ENCODE measurements around the gene NBEAL2. TPM values are rescaled to one million over a fixed set of nuclear protein-coding genes. Genes with fewer than 3 reads are reported as not detected.
A peak's percentile ranks its signal among the peaks of the same experiment; 100 is the strongest.

The NBEAL2 gene
- total RNA-seq, 1 donor from 2014 or later: 120 TPM

DNA sequence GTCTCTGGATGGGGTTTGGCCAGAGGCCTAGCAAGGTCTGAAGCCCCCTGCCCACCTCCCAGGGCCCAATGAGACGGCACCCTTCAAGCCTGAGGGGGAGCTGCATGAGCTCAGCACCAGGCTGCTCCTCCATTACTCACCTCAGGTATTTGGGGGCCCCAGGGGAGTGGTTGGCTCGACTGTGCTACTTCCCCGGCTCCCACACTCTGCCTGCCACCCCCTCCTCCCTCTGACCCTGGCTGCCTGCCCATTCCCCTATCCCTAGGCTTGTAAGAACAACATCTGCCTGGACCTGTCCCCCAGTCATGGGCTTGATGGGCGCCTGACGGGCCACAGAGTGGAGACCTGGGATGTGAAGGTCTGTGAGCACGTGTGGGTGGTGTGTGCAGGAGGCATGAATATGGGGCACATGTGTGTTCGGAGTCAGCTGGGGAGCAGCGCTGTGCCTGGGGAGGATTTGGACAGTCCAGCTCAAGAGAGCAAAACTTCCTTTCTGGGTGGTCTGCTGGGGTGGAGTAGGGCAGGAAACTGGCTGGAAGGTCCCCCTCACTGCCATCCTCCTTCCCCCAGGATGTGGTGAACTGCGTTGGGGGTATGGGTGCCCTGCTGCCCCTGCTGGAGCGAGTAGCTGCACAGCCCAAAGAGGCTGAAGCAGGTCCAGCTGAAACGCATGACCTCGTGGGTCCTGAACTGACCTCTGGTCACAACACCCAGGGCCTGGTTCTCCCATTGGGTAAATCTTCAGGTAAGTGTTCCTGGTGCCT is 17.4 kb downstream of the NBEAL2 start:
- Mint-ChIP-seq H3K36me3 (ENCODE audit: low read depth) (peaks cover 47% of the 10 kb centered on the region), H3K27ac (peak overlapping the region; percentile 12)

GRCh38 chr3:46997453-46998091 is 18.1 kb downstream of the NBEAL2 start:
- intact Hi-C loops (cut with micrococcal nuclease): loop anchor here (1.0 kb wide), 1 partner anchor 74 kb away; no protein-coding TSS in a partner anchor
- no peak overlapping the region for H3K4me3 Mint-ChIP-seq (ENCODE audit: low read depth)

More for the DNA sequence above, 17.4 kb downstream of the NBEAL2 start:
- Mint-ChIP-seq H3K4me1 (ENCODE audit: low read depth) (peaks cover 6% of the 10 kb centered on the region), H3K9me3 (no peaks in the 10 kb centered on the region), H3K4me3 (ENCODE audit: low read depth) (no peak overlapping the region), H3K27me3 (ENCODE audit: low read depth) (no peaks in the 10 kb centered on the region)
- no peak for DNase-seq (ENCODE audit: low spot score)
- intact Hi-C loops (cut with micrococcal nuclease): no loop called here

GRCh38 chr3:46998121-46998851 is 18.8 kb downstream of the NBEAL2 start:
- H3K4me1 Mint-ChIP-seq (ENCODE audit: low read depth): peaks cover 6% of the 10 kb centered on the region
- peak; percentile 55 for DNase-seq (ENCODE audit: low spot score)
- H3K27ac Mint-ChIP-seq: peak overlapping the region; percentile 9
- no peaks in the 10 kb centered on the region for H3K27me3 Mint-ChIP-seq (ENCODE audit: low read depth)
- peaks cover 52% of the 10 kb centered on the region for H3K36me3 Mint-ChIP-seq (ENCODE audit: low read depth)
- no peaks in the 10 kb centered on the region for H3K9me3 Mint-ChIP-seq
- intact Hi-C loops (cut with micrococcal nuclease): loop anchor here (1.0 kb wide), 1 partner anchor 75 kb away; no protein-coding TSS in a partner anchor
- H3K4me3 Mint-ChIP-seq (ENCODE audit: low read depth): no peak overlapping the region

More at GRCh38 chr3:46997453-46998091, 18.1 kb downstream of the NBEAL2 start:
- no peak for DNase-seq (ENCODE audit: low spot score)
- peaks cover 49% of the 10 kb centered on the region for H3K36me3 Mint-ChIP-seq (ENCODE audit: low read depth)
- peaks cover 6% of the 10 kb centered on the region for H3K4me1 Mint-ChIP-seq (ENCODE audit: low read depth)
- no peak overlapping the region for H3K27ac Mint-ChIP-seq
- no peaks in the 10 kb centered on the region for H3K27me3 Mint-ChIP-seq (ENCODE audit: low read depth)
- H3K9me3 Mint-ChIP-seq: no peaks in the 10 kb centered on the region

GRCh38 chr3:46998852-46999515 is 19.5 kb downstream of the NBEAL2 start:
- intact Hi-C loops (cut with micrococcal nuclease): loop anchor here (1.0 kb wide), 1 partner anchor 76 kb away; no protein-coding TSS in a partner anchor
- no peak overlapping the region for H3K4me3 Mint-ChIP-seq (ENCODE audit: low read depth)
- H3K4me1 Mint-ChIP-seq (ENCODE audit: low read depth): peaks cover 6% of the 10 kb centered on the region
- peaks cover 56% of the 10 kb centered on the region for H3K36me3 Mint-ChIP-seq (ENCODE audit: low read depth)
- no peaks in the 10 kb centered on the region for H3K27me3 Mint-ChIP-seq (ENCODE audit: low read depth)
- DNase-seq (ENCODE audit: low spot score): no peak
- H3K27ac Mint-ChIP-seq: no peak overlapping the region
- H3K9me3 Mint-ChIP-seq: no peaks in the 10 kb centered on the region

DNA sequence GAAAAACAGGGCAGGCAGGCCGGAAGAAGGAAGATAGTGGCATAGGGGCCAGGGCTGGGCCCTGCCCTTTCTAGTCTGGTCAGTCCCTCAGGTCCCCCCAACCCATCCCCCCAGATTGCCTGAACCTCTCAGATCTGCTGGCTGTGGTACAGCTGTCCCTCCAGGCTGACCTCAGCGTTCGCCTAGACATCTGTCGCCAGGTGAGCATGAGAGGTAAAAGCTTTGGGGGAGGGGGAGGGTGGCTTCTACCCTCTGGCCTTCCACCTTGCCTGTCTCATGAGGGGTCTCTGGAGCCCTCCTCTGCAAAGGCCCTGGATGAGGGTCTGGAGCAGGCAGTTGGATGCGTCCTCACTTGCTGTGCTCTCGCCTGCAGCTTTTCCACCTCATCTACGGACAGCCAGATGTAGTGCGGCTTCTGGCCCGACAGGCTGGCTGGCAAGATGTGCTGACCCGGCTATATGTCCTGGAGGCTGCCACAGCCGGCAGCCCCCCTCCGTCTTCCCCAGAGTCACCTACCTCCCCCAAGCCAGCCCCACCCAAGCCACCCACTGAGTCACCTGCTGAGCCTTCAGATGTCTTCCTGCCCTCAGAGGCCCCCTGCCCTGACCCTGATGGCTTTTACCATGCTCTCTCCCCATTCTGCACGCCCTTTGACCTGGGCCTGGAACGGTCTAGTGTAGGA is 20.2 kb downstream of the NBEAL2 start:
- intact Hi-C loops (cut with micrococcal nuclease): no loop called here
- peaks cover 6% of the 10 kb centered on the region for H3K4me1 Mint-ChIP-seq (ENCODE audit: low read depth)

GRCh38 chr3:47000198-47000815 is 20.8 kb downstream of the NBEAL2 start:
- Mint-ChIP-seq H3K4me1 (ENCODE audit: low read depth) (peaks cover 6% of the 10 kb centered on the region), H3K27me3 (ENCODE audit: low read depth) (no peaks in the 10 kb centered on the region), H3K36me3 (ENCODE audit: low read depth) (peaks cover 62% of the 10 kb centered on the region), H3K27ac (no peak overlapping the region), H3K9me3 (no peaks in the 10 kb centered on the region), H3K4me3 (ENCODE audit: low read depth) (no peak overlapping the region)
- no peak for DNase-seq (ENCODE audit: low spot score)
- intact Hi-C loops (cut with micrococcal nuclease): no loop called here

More for the DNA sequence above, 20.2 kb downstream of the NBEAL2 start:
- Mint-ChIP-seq H3K4me3 (ENCODE audit: low read depth) (no peak overlapping the region), H3K36me3 (ENCODE audit: low read depth) (peaks cover 56% of the 10 kb centered on the region), H3K9me3 (no peaks in the 10 kb centered on the region), H3K27me3 (ENCODE audit: low read depth) (no peaks in the 10 kb centered on the region), H3K27ac (no peak overlapping the region)
- DNase-seq (ENCODE audit: low spot score): no peak

DNA sequence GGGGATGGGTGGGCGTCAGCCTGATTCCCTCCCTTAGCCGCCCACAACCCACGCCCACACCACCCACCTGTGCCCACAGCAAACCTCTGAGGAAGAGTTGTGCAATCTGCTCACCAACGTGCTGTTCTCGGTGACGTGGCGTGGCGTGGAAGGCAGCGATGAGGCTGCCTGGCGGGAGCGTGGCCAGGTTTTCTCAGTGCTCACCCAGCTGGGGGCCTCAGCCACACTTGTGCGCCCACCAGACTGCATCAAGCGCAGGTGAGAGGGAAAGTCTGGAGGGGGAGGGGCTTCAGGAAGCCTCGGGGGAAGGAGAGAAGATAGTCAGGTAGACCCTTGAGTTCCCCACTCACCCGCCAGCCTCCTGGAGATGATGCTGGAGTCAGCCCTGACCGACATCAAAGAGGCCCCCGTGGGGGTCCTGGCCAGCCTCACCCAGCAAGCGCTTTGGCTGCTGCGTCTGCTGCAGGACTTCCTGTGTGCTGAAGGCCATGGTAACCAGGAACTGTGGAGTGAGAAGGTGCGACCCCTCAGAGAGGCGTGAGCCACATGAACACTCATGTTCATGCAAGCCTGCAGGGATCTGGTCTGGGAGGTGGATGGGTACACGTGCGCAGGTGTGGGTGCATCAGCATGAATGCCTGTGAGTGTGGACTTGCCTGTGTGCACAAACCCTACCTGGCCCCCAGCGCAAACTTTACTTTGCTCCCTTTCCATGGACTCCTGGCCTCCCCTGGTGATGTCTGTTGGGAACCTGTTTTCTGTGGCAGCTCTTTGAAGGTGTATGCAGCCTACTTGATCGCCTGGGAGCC is 21.7 kb downstream of the NBEAL2 start:
- no peaks in the 10 kb centered on the region for H3K27me3 Mint-ChIP-seq (ENCODE audit: low read depth)
- no peak for DNase-seq (ENCODE audit: low spot score)
- H3K9me3 Mint-ChIP-seq: no peaks in the 10 kb centered on the region
- no peak overlapping the region for H3K4me3 Mint-ChIP-seq (ENCODE audit: low read depth)
- peaks cover 70% of the 10 kb centered on the region for H3K36me3 Mint-ChIP-seq (ENCODE audit: low read depth)
- intact Hi-C loops (cut with micrococcal nuclease): no loop called here
- H3K4me1 Mint-ChIP-seq (ENCODE audit: low read depth): peaks cover 6% of the 10 kb centered on the region
- no peak overlapping the region for H3K27ac Mint-ChIP-seq

GRCh38 chr3:47001731-47002170 is 22.3 kb downstream of the NBEAL2 start:
- Mint-ChIP-seq H3K27ac (no peak overlapping the region), H3K27me3 (ENCODE audit: low read depth) (no peaks in the 10 kb centered on the region), H3K4me1 (ENCODE audit: low read depth) (peaks cover 6% of the 10 kb centered on the region), H3K9me3 (no peaks in the 10 kb centered on the region), H3K36me3 (ENCODE audit: low read depth) (peaks cover 75% of the 10 kb centered on the region), H3K4me3 (ENCODE audit: low read depth) (no peak overlapping the region)
- DNase-seq (ENCODE audit: low spot score): no peak
- intact Hi-C loops (cut with micrococcal nuclease): no loop called here

GRCh38 chr3:47002171-47003055 is 22.9 kb downstream of the NBEAL2 start:
- H3K9me3 Mint-ChIP-seq: no peaks in the 10 kb centered on the region
- no peak overlapping the region for H3K27ac Mint-ChIP-seq
- H3K36me3 Mint-ChIP-seq (ENCODE audit: low read depth): peaks cover 75% of the 10 kb centered on the region
- H3K27me3 Mint-ChIP-seq (ENCODE audit: low read depth): no peaks in the 10 kb centered on the region
- peaks cover 3% of the 10 kb centered on the region for H3K4me1 Mint-ChIP-seq (ENCODE audit: low read depth)
- no peak overlapping the region for H3K4me3 Mint-ChIP-seq (ENCODE audit: low read depth)
- intact Hi-C loops (cut with micrococcal nuclease): no loop called here
- DNase-seq (ENCODE audit: low spot score): no peak

DNA sequence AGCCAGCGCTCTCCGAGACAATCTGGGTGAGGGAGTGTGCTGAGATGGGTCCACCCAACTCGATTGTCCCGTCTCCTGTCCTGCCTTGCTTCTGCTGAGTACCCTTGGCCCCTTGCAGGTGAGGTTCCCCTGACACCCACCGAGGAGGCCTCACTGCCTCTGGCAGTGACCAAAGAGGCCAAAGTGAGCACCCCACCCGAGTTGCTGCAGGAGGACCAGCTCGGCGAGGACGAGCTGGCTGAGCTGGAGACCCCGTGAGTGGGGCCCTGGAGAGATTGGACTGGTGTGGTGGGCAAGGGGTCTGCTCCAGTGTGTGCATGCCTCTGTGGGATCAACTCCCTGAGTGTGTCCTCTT is 23.6 kb downstream of the NBEAL2 start:
- Mint-ChIP-seq H3K4me3 (ENCODE audit: low read depth) (no peak overlapping the region), H3K9me3 (no peaks in the 10 kb centered on the region), H3K36me3 (ENCODE audit: low read depth) (peaks cover 72% of the 10 kb centered on the region), H3K27me3 (ENCODE audit: low read depth) (no peaks in the 10 kb centered on the region), H3K4me1 (ENCODE audit: low read depth) (peaks cover 3% of the 10 kb centered on the region), H3K27ac (no peak overlapping the region)
- intact Hi-C loops (cut with micrococcal nuclease): no loop called here
- no peak for DNase-seq (ENCODE audit: low spot score)

Measured in activated T-helper 2 cell treated with anti-CD3 and anti-CD28 coated beads, Interferon-gamma antibody, Interleukin-2, Interleukin-4, amounts not matched to agents 10 μg/mL and 5 μg/mL and 100 μg/mL, durations not matched to agents 14 hours and 24 hours and 36 hours (primary cell).